NCI-H1105 (cell line): Measurements from ENCODE around the gene KRTAP1-1.
"Not testable (repeated sequence)": the region's sequence is repeated elsewhere in the genome, so short reads cannot be mapped to it uniquely, and the experiment has no call there.

Experiments used
- DNase-seq: peaks from one replicate; lab custom pipeline; 2025; lab: John Stamatoyannopoulos, UW

Gene KRTAP1-1

GRCh38 chr17:41055130-41055529 is 13.9 kb upstream of the KRTAP1-1 start, which contains the start of gene KRTAP2-2:
KRTAP2-2 (minus strand) TSS chr17:41055230; CDS start chr17:41055211, 19 bp downstream.
- DNase-seq: not testable (repeated sequence)

- DNase-seq: not testable (repeated sequence)
Observed at GRCh38 chr17:41054556-41054955, 13.3 kb upstream of the KRTAP1-1 start.

- no peak for DNase-seq
Observed at GRCh38 chr17:41054025-41054424, 12.8 kb upstream of the KRTAP1-1 start.

GRCh38 chr17:41052566-41052965 is 11.3 kb upstream of the KRTAP1-1 start:
- DNase-seq: no peak

GRCh38 chr17:41049110-41049509 is 7.9 kb upstream of the KRTAP1-1 start:
- DNase-seq: no peak

- DNase-seq: no peak
Observed at GRCh38 chr17:41048441-41048840, 7.2 kb upstream of the KRTAP1-1 start.

- DNase-seq: not testable (repeated sequence)
Observed at GRCh38 chr17:41046735-41047465, 5.7 kb upstream of the KRTAP1-1 start, which contains the start of gene KRTAP2-1. KRTAP2-1 (minus strand) TSS chr17:41047316; CDS start chr17:41047267, 49 bp downstream.

- no peak for DNase-seq
Observed at GRCh38 chr17:41042953-41043352, 1.7 kb upstream of the KRTAP1-1 start.

GRCh38 chr17:41037853-41038350 is 3.3 kb downstream of the KRTAP1-1 start:
- no peak for DNase-seq

- DNase-seq: peak; percentile 34
Observed at GRCh38 chr17:41034346-41034935, 6.8 kb downstream of the KRTAP1-1 start, which contains the start of gene KRTAP1-3. KRTAP1-3 (minus strand) TSS chr17:41034874; CDS start chr17:41034821, 53 bp downstream.

- peak; percentile 14 for DNase-seq
Observed at GRCh38 chr17:41029633-41030245, 11.5 kb downstream of the KRTAP1-1 start, which contains the start of gene KRTAP1-4. KRTAP1-4 (minus strand) TSS chr17:41030195; CDS start chr17:41030078, 117 bp downstream.

- no peak for DNase-seq
Observed at GRCh38 chr17:41026715-41027471, 14.4 kb downstream of the KRTAP1-1 start, which contains the start of gene KRTAP1-5. KRTAP1-5 (minus strand) TSS chr17:41027208; CDS start chr17:41027155, 53 bp downstream.

GRCh38 chr17:41024697-41025096 is 16.6 kb downstream of the KRTAP1-1 start:
- DNase-seq: no peak

- no peak for DNase-seq
Observed at GRCh38 chr17:41020336-41020735, 20.9 kb downstream of the KRTAP1-1 start.

GRCh38 chr17:41019415-41019814 is 21.8 kb downstream of the KRTAP1-1 start:
- DNase-seq: no peak

- no peak for DNase-seq
Observed at GRCh38 chr17:41018541-41018940, 22.7 kb downstream of the KRTAP1-1 start.

GRCh38 chr17:41016578-41017215 is 24.6 kb downstream of the KRTAP1-1 start:
- DNase-seq: no peak

GRCh38 chr17:41015454-41015853 is 25.8 kb downstream of the KRTAP1-1 start:
- DNase-seq: no peak

- DNase-seq: peak; percentile 62
Observed at GRCh38 chr17:41013606-41014005, 27.6 kb downstream of the KRTAP1-1 start.

GRCh38 chr17:41013181-41013580 is 28.1 kb downstream of the KRTAP1-1 start:
- DNase-seq: no peak
